ENCODE data around the gene CMTM4.
"Not testable (repeated sequence)": the region's sequence is repeated elsewhere in the genome, so short reads cannot be mapped to it uniquely, and the experiment has no call there.

The CMTM4 gene

DNA sequence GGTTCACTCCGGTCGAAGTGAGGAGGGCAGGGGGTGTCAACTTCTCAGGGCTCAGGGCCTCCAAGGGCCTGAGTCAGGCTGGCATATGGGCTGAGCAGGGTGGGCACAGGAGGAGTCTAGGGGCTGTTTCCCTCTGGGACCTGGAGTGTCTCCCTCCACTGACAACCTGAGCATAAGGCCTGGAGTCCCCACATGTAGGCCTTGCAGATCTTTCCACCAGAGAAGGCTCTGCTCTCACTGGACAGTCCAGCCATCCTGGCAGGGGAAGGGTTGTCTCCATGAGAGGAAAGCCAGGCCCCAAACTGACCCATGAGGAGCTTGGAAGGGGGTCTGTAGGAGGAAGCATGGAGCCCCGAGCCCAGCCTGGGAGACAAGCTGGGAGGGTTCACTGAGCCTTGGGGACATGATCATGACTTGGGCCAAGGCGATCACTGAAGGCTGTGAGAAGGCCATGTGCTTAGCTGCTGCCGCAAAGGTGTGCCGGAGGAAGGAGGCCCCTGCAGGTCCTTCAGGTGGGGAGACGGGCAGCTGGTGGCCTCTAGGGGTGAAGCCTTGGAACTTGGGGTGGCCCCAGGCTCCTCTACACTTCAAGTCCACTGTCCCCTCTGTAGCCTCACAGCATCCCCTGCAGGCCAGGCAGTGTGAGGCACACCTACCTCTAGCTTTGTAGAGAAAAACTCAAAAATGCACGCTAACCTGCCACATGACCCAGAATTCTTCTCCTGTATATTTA, 107.4 kb downstream of the CMTM4 start:
- DNase-seq: peak; percentile 32

- DNase-seq: no peak
These were observed 108.5 kb downstream of the CMTM4 start for GRCh38 chr16:66587881-66588600.

DNA sequence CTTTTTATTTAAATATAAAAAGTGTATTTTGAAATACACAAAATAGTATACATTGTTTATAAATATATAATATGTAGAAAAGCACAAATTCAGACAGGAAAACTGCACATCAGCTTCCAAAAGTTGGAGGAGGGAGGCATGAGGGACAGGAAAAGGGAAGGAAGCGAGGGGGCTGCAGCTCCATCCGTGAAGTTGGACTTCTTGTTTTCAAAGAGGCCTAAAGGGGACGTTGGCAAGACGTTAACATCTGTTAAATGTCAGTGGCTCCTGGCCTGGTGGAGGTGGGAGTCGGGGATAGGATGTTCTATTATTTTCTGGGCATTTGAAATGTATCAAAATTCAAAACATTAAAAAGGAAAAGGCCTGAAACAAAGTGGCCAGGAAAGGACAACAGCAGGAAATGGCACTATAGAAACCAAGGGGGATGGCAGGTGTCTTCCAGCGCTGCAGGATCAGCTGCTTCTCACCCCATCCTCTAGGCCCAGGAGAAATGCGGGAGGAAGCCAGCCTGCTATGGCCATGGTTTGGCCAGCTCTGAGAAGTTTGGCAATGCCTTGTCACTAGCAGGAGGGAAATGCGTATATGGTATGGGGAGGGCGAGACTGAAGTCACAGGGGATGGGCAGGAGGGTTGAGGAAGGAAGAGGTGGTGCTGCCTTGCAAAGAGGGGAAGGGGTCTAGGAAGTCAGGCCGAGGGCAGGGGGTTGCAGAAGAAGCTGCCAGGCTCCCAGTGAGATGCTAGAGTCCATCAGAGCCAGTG, 110.9 kb downstream of the CMTM4 start:
- DNase-seq: no peak

DNA sequence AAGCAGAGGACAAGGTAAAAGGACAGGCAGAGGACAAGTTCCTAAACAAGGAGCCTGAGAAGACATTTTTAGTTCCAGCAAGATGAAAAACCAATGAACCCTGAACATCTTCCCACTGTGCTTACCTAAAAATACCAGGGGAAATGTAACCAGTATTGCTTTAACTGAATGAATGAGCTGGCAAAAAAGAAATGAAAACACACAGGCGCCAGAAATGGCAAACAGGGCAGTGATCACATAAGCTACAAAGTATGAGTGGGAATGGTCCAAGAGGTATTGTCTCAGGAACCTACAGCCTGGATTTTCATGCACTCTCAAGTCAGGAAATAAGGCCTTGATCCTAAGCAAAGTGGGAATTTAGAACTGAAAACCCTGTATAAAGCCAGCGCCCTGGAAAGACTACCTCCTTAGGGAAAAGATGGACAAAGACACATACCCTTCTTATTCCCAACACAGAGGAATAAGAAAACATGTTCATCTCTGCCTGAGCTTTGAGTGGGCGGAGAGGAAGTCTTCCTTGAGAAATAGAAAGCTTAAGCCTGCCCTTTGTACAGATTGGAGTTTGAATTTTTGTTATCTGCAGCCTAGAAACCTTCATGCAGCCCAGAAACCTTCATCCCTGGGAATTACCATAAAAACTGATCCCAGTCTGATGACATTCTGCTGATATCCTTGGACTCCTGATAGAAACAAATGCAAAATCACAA, 115.1 kb downstream of the CMTM4 start:
- no peak for DNase-seq

DNA sequence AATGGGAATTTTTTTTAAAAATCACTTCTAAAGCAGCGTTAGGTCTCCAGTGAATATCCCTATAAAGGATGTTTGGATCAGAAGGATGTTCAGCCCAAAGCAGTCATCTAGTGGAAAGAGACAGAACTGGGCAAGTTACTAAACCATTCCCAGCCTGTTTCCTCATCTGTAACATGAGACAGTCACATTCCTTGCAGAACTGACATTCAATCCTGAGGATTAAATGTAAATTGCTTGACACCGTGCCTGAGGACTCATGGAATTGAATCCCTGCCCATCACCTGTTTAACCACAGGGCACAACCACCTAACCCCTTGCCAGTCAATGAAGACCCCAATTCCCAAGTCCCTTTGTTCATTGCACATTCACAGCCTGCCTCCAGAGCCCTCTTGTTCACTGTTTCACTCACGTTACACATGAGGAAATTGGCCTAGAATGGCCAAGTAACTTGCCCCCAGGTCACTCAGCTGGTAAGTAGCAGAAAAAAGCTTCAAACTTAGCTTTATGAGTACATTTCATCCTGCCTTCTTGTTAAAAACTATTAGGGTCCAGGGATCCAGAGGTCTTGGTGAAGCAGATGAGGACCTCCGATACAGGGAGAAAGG, 115.8 kb downstream of the CMTM4 start:
- DNase-seq: no peak

DNA sequence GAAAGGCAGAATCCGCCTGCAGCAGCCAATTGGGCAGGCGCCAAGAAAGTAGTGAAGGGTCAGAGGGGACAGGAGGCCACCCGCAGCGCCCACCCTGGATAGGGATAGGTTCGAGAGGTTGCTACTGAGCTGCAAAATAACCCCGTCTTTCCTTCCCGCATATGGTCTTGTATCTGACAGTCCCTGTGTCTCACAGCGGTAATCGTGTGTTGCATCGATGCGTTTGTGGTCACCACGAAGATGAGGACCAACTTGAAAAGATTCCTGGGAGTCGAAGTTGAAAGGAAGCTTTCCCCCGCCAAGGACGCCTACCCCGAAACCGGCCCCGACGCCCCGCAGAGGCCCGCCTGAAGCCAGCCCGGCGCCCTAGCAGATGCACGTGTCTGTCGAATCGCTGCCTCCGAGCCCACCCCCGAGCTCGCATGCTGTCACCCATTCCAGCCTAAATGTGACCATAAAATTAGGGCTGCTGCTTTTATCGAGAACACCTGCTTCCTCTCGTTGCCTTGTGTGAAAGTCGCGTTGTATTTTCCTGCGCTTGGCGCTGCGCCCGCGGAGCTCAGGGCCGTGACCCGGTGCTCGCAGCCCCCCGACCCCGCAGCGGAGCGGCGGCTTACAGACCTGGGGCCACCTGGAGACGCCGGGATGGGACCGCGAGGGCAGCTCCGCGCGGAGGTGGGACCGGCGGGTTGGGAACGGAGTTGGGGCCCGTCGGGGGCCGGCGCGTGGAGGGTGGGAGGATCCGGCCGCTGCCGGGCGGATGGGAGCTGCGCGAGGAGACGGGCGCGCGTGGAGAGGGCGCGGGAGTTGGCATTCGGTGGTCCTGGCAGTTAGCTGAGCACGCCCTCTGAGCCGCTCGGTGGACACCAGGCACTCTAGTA, 117.7 kb downstream of the CMTM4 start, which contains the start of gene CMTM2:
Gene CMTM2, plus strand, starts transcription at position 813 of the 881 bp plus-strand sequence. CDS start 145 bp downstream, outside the sequence.
- no peak for DNase-seq

GRCh38 chr16:66576296-66576695, 120.2 kb downstream of the CMTM4 start:
- DNase-seq: no peak

DNA sequence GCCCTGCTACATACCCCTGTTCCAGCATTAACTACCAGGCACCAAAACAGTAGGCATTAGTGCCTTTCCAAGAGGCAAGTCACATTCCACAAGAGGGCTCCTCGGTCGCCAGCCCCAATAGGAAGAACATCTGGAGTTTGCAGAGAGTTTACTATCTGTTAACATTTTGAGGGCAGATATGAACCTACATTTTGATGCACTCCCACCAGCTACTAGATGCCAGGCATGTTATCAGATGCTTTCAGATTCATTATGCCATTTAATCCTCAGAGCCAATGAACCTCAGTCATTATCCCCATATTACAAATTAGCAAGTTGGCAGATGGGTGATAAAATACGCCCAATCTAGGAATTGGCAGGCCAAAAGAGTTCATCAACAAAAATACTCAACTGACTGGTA, 121.5 kb downstream of the CMTM4 start:
- no peak for DNase-seq

DNA sequence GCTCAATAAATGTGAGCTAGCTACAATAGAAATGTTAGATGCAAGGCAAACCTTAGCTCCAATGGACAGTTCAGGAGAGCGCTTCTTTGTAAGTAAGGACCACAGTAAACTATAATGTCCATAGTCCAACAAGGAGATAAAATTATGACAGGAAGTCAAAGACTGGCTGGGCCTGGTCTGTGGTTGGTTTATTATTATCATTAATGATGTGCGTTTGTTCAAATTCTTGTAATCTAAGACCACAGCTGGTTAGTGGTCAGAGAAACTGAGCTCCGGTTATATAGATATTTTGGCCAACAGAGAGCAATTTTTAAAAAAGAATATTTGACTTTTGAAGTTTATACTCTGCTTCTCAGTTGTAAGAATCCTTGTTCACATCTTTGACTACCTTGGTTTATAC, 122.0 kb downstream of the CMTM4 start:
- no peak for DNase-seq

- DNase-seq: no peak
These were observed 122.5 kb downstream of the CMTM4 start for GRCh38 chr16:66574081-66574480.

DNA sequence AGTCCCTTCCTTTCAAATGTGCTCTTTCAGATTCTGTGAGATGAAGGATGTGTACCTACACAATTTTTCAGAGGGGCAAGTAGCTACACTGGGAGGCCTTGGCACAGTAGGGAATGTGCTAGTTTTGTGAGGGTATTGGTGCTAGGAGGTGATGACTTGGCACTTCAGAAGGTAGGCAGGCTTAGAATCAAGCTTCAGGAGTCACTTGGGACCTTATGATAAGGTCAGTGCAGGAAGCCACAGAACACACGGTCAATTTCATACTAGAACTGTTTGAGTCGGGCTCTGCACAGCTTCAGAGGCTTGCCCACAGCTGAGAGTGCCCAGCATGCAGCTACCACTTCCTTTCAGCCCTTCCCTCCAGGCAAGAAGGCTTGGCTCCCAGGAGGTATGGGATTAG, 124.2 kb downstream of the CMTM4 start:
- no peak for DNase-seq

- no peak for DNase-seq
These were observed 126.6 kb downstream of the CMTM4 start for GRCh38 chr16:66569827-66570405.

DNA sequence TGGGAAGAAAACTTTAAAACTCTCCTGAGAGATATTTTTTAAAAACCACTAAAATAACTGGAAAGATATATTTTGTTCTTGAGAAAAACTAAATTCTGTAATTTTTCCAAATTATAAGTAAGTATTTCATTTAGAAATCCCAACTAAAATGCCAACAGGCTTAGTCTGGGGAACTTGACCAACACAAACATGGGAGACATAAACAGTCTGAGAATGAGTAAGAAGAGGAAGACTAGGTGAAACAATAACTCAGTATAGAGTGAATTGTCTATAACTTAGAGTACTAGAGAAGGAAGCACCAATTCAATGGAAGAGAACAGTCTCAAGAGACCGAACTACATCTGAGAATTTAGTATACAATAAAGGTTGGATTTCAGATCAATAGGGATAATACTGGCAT, 127.4 kb downstream of the CMTM4 start:
- no peak for DNase-seq

GRCh38 chr16:66568355-66568754, 128.2 kb downstream of the CMTM4 start:
- DNase-seq: no peak

DNA sequence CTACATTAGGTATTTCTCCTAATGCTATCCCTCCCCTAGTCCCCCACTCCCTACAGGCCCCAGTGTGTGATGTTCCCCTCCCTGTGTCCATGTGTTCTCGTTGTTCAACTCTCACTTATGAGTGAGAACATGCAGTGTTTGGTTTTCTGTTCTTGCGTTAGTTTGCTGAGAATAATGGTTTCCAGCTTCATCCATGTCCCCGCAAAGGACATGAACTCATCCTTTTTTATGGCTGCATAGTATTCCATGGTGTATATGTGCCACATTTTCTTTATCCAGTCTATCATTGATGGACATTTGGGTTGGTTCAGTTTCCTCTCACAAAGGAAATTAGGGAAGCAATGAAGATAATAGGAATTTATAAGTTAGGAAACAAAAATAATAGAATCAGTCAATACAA, 129.3 kb downstream of the CMTM4 start:
- DNase-seq: not testable (repeated sequence)

DNA sequence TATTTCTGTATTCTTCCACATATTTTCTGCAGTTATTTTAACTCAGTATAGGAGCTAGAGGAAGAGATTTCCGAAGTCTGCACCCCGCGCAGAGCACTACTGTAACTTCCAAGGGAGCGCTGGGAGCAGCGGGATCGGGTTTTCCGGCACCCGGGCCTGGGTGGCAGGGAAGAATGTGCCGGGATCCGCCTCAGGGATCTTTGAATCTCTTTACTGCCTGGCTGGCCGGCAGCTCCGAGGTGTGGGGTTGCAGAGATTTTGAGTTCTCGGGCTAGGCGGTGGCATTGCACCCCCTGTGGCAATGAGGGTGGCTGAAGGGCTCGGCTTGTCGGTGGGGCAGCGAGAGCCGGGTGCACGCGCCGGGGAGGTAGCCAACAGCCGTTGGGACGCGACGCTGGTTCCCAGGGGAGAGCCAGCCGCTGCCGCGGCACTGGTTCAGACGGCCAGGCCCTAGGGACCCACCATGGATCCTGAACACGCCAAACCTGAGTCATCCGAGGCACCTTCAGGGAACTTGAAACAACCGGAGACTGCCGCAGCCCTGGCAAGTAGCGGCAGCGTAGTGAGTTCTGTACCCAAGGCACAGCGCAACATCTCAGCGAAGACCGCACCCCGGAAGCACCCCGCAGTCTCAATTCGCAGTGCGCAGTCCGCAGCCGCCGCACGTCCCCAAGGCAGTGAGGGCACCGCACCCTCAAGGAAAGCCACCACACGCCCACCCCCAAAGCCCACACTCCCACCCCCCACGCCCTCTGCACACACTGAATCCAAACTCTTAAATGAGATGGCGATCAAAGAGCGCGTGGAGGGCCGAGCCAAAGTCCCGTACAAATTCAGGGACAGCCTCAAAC, 130.3 kb downstream of the CMTM4 start, which contains the start of gene CMTM1:
Gene CMTM1, plus strand, starts transcription at position 389 of the 851 bp plus-strand sequence. Its CDS starts 75 bp downstream, at position 464.
- DNase-seq: no peak
